Fibroblast of skin of right quadriceps (primary cell): Measurements from ENCODE around the gene MYBPHL.

ENCODE experiments used
- DNase-seq: peaks from one replicate; pipeline ENCODE4 v3.0.0-alpha.2; 2013

Gene MYBPHL

DNA sequence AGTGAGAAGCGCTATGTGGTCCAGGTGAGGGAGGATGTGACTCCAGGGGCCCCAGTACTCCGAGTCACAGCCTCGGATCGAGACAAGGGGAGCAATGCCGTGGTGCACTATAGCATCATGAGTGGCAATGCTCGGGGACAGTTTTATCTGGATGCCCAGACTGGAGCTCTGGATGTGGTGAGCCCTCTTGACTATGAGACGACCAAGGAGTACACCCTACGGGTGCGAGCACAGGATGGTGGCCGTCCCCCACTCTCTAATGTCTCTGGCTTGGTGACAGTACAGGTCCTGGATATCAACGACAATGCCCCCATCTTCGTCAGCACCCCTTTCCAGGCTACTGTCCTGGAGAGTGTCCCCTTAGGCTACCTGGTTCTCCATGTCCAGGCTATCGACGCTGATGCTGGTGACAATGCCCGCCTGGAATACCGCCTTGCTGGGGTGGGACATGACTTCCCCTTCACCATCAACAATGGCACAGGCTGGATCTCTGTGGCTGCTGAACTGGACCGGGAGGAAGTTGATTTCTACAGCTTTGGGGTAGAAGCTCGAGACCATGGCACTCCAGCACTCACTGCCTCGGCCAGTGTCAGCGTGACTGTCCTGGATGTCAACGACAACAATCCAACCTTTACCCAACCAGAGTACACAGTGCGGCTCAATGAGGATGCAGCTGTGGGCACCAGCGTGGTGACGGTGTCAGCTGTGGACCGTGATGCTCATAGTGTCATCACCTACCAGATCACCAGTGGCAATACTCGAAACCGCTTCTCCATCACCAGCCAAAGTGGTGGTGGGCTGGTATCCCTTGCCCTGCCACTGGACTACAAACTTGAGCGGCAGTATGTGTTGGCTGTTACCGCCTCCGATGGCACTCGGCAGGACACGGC is 55.3 kb downstream of the MYBPHL start:
- DNase-seq, result no peak

DNA sequence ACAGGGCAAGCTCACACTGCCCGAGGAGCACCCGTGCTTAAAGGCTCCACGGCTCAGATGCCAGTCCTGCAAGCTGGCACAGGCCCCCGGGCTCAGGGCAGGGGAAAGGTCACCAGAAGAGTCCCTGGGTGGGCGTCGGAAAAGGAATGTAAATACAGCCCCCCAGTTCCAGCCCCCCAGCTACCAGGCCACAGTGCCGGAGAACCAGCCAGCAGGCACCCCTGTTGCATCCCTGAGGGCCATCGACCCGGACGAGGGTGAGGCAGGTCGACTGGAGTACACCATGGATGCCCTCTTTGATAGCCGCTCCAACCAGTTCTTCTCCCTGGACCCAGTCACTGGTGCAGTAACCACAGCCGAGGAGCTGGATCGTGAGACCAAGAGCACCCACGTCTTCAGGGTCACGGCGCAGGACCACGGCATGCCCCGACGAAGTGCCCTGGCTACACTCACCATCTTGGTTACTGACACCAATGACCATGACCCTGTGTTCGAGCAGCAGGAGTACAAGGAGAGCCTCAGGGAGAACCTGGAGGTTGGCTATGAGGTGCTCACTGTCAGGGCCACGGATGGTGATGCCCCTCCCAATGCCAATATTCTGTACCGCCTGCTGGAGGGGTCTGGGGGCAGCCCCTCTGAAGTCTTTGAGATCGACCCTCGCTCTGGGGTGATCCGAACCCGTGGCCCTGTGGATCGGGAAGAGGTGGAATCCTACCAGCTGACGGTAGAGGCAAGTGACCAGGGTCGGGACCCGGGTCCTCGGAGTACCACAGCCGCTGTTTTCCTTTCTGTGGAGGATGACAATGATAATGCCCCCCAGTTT is 56.1 kb downstream of the MYBPHL start:
- no peak for DNase-seq

DNA sequence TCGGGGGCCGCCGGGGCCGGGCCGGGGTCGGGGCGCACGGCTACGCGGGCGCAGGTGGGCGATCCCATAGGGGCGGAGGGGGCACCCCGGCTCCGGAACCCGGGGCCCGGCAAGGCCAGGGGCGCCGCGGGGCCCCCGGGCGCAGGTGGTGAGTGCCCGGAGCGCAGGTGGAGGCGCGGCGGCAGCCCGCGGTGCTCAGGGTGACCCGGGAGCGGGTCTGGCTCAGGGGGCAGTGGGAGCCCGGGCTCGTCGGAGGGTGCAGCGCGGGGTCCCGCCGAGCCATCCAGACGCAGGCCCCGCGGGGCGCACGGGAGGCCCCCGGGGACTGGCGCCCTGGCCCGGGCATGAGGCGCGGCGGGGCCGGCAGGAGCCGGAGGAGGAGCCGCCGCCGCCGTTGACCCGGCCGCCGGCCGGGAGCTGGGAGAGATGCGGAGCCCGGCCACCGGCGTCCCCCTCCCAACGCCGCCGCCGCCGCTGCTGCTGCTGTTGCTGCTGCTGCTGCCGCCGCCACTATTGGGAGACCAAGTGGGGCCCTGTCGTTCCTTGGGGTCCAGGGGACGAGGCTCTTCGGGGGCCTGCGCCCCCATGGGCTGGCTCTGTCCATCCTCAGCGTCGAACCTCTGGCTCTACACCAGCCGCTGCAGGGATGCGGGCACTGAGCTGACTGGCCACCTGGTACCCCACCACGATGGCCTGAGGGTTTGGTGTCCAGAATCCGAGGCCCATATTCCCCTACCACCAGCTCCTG is 57.0 kb downstream of the MYBPHL start:
- DNase-seq, result no peak

DNA sequence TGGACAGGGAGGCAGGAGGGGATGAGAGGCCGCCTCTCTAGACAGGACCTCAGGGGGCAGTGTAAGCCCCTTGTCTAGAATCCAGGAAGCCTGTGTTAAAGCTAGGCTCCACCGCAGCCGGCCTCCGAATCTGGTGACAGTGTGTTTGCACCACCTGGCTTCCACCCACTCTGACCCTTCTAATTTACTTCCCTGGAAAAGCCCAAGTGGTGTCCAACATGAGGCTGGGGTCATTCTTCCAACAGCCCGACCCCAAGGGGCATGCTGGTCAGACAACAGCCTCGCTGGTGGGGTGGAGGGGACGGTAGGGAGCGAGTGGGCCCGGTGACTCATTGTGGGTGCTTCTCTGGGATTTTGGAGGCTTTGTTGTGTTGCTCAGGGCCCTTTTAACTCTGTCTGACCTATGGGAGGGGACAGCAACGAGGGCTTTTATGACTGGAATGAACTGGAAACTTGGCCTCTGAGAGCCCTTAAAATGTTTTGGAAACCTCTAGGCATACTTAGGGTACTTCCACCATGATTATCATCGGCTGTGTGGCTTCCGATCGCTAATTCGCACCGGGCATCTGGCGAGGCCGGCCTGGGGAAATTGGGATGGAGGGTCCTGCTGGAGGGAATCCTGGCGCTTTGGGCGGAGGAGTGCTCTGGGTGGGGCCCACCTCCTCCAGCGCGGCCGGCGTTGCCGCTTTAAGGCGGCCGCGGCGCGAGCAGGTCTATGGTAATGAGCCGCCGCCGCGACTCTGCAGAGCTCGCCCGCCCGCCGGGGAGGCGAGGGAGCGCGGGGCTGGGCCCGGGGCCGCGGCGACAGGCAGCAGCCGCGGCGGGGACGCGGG is 57.8 kb downstream of the MYBPHL start, which contains the start of gene CELSR2:
CELSR2 (plus strand) TSS at position 743 of the 833 bp plus-strand sequence. CDS start 541 bp downstream, outside the sequence.
- DNase-seq, result peak; percentile 61

DNA sequence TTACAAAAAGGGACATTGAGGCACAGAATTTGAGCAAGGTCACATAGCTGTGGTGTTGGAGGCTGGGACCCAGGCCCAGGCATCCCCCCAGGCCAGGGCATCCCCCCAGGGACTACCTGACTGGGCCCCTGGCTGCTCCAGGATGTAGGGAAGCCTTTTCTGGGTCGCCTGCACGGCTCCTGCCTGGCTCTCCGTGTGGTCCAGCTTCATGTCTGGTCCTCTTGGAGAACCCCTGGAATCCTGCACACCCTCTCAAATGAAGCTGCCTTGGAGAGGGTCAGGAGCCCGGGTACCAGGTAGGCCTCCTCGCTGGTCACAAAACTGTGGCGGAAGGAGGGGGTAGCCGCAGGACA is 58.4 kb downstream of the MYBPHL start:
- DNase-seq, result no peak

DNA sequence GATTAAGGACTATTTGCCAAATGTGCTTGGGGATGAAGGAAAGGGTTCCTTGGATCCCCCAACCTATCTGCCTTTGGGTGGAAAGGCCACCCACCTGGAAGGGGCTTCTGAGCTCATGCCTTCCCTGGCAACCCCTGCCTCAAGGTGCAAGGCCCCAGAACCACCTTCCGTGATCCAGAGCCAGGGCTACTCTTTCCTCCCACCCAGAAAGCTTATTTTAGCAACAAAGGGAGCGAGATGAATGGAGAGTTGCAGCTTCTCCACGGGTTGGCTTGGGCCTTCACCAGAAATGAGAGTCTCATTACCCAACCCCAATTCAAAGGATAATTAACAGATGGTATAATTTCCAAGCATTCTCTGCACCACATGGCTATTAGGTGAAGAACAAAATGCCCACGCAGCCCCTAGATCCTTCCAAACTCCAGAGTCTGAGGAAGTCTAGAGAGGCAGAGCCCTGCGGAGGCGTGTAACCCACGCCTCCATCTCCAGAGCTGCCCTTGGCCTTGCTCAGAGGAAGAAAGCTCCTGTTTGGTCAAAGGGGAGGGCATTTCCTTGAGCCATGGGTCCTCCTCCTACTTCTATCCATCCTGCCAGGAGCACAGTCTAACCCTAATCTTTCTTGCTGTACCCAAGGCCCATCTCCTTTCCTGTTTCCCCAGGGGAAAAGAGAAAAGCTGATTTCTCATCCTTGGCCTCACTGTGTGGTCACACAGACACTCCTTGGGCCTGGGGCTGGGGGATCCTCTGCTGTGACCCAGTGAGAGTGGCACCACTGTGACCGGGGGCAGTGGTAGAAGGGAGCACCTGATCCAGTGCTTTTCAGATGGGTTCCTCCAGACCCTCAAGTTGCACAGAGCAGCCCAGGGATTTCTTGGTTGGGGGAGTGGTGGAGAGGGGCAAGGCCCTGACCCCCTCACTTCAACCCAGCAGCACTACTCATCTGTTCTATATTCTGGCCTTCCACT is 59.1 kb downstream of the MYBPHL start:
- DNase-seq, result no peak

DNA sequence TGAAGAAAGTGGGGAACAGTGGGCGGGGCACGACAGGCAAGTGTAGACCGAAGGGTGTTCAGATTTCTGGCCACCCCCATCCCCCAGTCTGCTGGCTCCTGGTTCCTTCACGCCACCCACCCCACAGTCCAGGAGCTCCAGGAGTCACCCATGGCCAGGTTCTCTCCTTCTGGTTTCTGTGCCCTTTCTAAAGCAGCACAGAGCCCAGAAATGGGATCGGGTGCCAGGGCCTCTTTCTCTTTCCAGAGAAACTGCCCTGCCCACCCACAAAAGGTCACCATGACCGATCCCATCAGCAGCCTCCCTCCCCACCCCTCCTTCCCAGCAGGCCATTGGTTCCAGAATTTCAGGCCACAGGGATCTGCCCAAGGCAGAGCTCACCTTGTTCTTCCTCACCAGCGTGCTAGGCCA is 60.7 kb downstream of the MYBPHL start:
- DNase-seq, result no peak

DNA sequence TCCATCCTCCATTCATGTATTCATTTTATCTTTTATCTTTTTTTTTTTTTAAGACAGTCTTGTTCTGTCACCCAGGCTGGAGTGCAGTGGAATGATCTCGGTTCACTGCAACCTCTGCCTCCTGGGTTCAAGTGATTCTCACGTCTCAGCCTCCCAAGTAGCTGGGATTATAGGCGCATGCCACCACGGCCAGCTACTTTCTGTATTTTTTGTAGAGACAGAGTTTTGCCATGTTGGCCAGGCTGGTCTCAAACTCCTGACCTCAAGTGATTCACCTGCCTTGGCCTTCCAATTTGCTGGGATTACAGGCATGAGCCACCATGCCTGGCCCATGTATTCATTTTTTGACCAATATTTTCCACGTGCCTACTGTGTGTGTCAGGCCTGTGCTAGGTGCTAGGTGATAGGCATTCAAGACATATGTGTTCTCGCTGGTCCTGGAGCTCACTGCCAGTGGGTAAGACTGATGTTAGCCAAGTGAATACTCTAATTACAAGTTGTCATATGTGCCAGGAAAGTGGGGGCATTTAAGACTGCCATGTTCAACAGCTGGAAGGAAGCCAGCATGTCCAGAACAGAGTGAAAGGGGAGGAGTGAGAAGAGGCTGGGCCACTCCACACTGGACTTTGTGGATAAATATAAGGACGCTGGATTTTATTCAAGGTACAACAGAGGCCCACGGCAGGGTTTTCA is 62.8 kb downstream of the MYBPHL start:
- no peak for DNase-seq

DNA sequence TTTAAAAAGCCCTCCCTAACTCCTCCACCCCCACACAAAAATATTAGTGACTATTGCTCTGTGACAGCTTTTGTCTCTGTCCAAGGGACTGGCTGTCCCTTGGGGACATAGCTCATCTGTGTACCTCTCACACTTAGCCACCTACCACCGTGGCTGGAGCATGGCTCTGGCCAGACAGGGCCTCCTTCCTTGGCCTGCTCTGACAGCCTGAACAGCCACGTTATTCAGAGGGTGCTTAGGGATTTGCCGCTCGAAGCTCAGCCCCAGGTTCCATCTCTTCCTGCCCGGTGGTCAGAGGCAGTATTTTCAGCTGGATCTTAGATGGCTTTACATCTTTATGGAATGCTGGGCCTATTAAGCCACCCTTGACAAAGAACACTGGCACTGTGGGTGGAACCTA is 63.6 kb downstream of the MYBPHL start:
- DNase-seq, result no peak

DNA sequence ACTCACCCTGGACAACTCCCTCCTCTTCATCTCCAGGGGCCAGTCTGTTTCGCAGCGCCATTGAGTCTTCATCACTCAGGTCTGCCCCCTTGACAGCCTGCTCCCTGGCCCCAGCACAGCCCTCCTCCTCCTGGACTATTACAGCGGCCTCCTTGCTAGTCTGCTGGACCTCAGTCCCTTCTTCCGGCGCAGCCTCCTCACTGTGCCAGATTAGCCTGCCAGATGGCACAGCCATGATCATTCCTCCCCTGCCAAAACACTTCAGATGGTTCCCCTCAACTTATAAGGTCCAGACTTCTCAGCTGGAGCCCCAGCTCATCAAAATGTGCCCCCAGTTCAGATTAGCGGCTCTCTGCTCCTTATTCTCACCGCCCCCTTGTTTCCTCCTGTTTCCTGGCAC is 64.4 kb downstream of the MYBPHL start:
- DNase-seq, result no peak
